ENCODE data around the gene NPSR1.

Gene NPSR1

GRCh38 chr7:34723866-34724490 is 66.0 kb downstream of the NPSR1 start:
- DNase-seq, result no peak

GRCh38 chr7:34726221-34726620 is 68.2 kb downstream of the NPSR1 start:
- DNase-seq, result no peak

- DNase-seq, result no peak
Observed at GRCh38 chr7:34727464-34727995, 69.5 kb downstream of the NPSR1 start.

GRCh38 chr7:34728156-34728555 is 70.1 kb downstream of the NPSR1 start:
- no peak for DNase-seq

- no peak for DNase-seq
Observed at GRCh38 chr7:34734771-34735170, 76.8 kb downstream of the NPSR1 start.

GRCh38 chr7:34735526-34735925 is 77.5 kb downstream of the NPSR1 start:
- no peak for DNase-seq

- no peak for DNase-seq
Observed at GRCh38 chr7:34739651-34740300, 81.8 kb downstream of the NPSR1 start.

- DNase-seq, result no peak
Observed at GRCh38 chr7:34740840-34741239, 82.8 kb downstream of the NPSR1 start.

- DNase-seq, result no peak
Observed at GRCh38 chr7:34747176-34747781, 89.3 kb downstream of the NPSR1 start.

GRCh38 chr7:34747867-34748727 is 90.1 kb downstream of the NPSR1 start:
- DNase-seq, result no peak

- DNase-seq, result no peak
Observed at GRCh38 chr7:34748728-34749089, 90.7 kb downstream of the NPSR1 start.

GRCh38 chr7:34749446-34749845 is 91.4 kb downstream of the NPSR1 start:
- DNase-seq, result no peak

GRCh38 chr7:34750209-34750608 is 92.2 kb downstream of the NPSR1 start:
- DNase-seq, result no peak

GRCh38 chr7:34750636-34751035 is 92.6 kb downstream of the NPSR1 start:
- DNase-seq, result no peak

GRCh38 chr7:34751725-34752643 is 94.0 kb downstream of the NPSR1 start:
- DNase-seq, result no peak

GRCh38 chr7:34752929-34753328 is 94.9 kb downstream of the NPSR1 start:
- no peak for DNase-seq

GRCh38 chr7:34755008-34755407 is 97.0 kb downstream of the NPSR1 start:
- no peak for DNase-seq

GRCh38 chr7:34756025-34756437 is 98.0 kb downstream of the NPSR1 start:
- no peak for DNase-seq

- DNase-seq, result no peak
Observed at GRCh38 chr7:34756691-34757090, 98.7 kb downstream of the NPSR1 start.

GRCh38 chr7:34757570-34758110 is 99.6 kb downstream of the NPSR1 start:
- no peak for DNase-seq

GRCh38 chr7:34758111-34758601 is 100.1 kb downstream of the NPSR1 start:
- no peak for DNase-seq
